MM.1S (cell line): ENCODE data around the gene PTPRN2.
"Not testable (repeated sequence)": the region's sequence is repeated elsewhere in the genome, so short reads cannot be mapped to it uniquely, and the experiment has no call there.

Experiments
- DNase-seq: peaks from one replicate; pipeline ENCODE4 v3.0.0-alpha.2; 2015
- H2AFZ ChIP-seq: fragments of 300-600 bp; sonication (generic); 2 replicates; pipeline ENCODE4 v1.6.0; 2016; ENCODE audit warnings: antibody characterized with exemption, low read length
- H3F3A ChIP-seq: fragments of 300-600 bp; sonication (generic); 2 replicates; pipeline ENCODE4 v1.6.1; 2016; ENCODE audit warnings: mild to moderate bottlenecking, antibody characterized with exemption, low read length, moderate library complexity, mixed read lengths; ENCODE audit not compliant: insufficient read depth
- H3K27ac ChIP-seq: fragments of 300-600 bp; sonication (generic); 2 replicates; pipeline ENCODE4 v1.5.1; 2016; ENCODE audit warnings: mild to moderate bottlenecking, low read length
- H3K27me3 ChIP-seq: fragments of 300-600 bp; sonication (generic); replicated peaks from 2 replicates; pipeline ENCODE4 v1.6.0; 2016; ENCODE audit warnings: low read length; ENCODE audit not compliant: insufficient read depth
- H3K36me3 ChIP-seq: fragments of 300-600 bp; sonication (generic); replicated peaks from 2 replicates; pipeline ENCODE4 v1.6.1; 2016; ENCODE audit warnings: mild to moderate bottlenecking, low read length, mixed read lengths; ENCODE audit not compliant: insufficient read depth
- H3K4me1 ChIP-seq: fragments of 300-600 bp; sonication (generic); 2 replicates; pipeline ENCODE4 v1.6.1; 2016; ENCODE audit warnings: low read length, mixed read lengths
- H3K4me2 ChIP-seq: fragments of 300-600 bp; sonication (generic); 2 replicates; pipeline ENCODE4 v1.6.0; 2016; ENCODE audit warnings: low read depth, low read length
- H3K4me3 ChIP-seq: fragments of 300-600 bp; sonication (generic); 2 replicates; pipeline ENCODE4 v1.5.1; 2016; ENCODE audit warnings: low read length, mixed read lengths
- H3K79me2 ChIP-seq: fragments of 300-600 bp; sonication (generic); 2 replicates; pipeline ENCODE4 v1.6.1; 2016; ENCODE audit warnings: mixed run types, low read length, mixed read lengths
- H3K9ac ChIP-seq: fragments of 300-600 bp; sonication (generic); 2 replicates; pipeline ENCODE4 v1.6.1; 2016; ENCODE audit warnings: low read length, mixed read lengths
- H3K9me2 ChIP-seq: fragments of 300-600 bp; sonication (generic); replicated peaks from 2 replicates; pipeline ENCODE4 v1.6.1; 2016; ENCODE audit warnings: mild to moderate bottlenecking, low read length, mixed read lengths; ENCODE audit not compliant: insufficient read depth
- H3K9me3 ChIP-seq: fragments of 300-600 bp; sonication (generic); replicated peaks from 2 replicates; pipeline ENCODE4 v1.6.1; 2016; ENCODE audit warnings: mild to moderate bottlenecking, low read length, mixed read lengths; ENCODE audit not compliant: insufficient read depth
- H4K20me1 ChIP-seq: fragments of 300-600 bp; sonication (generic); 2 replicates; pipeline ENCODE4 v1.6.1; 2016; ENCODE audit warnings: mild to moderate bottlenecking, low read length, moderate library complexity, mixed read lengths; ENCODE audit not compliant: insufficient read depth
- CTCF ChIP-seq: fragments of 300-600 bp; sonication (generic); IDR thresholded peaks from 2 replicates; pipeline ENCODE4 v1.5.1; 2016; ENCODE audit warnings: antibody characterized with exemption, low read length, mixed read lengths
- EZH2 ChIP-seq: fragments of 300-600 bp; sonication (generic); optimal IDR thresholded peaks from 2 replicates; pipeline ENCODE3; 2017; ENCODE audit warnings: low read depth, mild to moderate bottlenecking, antibody characterized with exemption, low read length, mixed read lengths
- EZH2phosphoT487 ChIP-seq: fragments of 300-600 bp; sonication (generic); IDR thresholded peaks from 2 replicates; pipeline ENCODE4 v1.6.1; 2018; ENCODE audit warnings: antibody characterized with exemption, low read length

The PTPRN2 gene

GRCh38 chr7:158049271-158049670 lies 538.4 kb downstream of the PTPRN2 start:
- H4K20me1 ChIP-seq = no peaks in the 10 kb centered on the region
- no peak overlapping the region for H3K9ac ChIP-seq
- H3K79me2 ChIP-seq = no peaks in the 10 kb centered on the region
- peaks cover 44% of the 10 kb centered on the region; the same call in 1 of the 2 replicates for H3K27me3 ChIP-seq
- no peaks in the 10 kb centered on the region for H3K9me2 ChIP-seq
- H3K4me1 ChIP-seq = no peaks in the 10 kb centered on the region
- no peak for DNase-seq
- no peak overlapping the region for H3K4me3 ChIP-seq
- H2AFZ ChIP-seq = no peak overlapping the region
- no peaks in the 10 kb centered on the region for H3K36me3 ChIP-seq
- no peaks in the 10 kb centered on the region for H3F3A ChIP-seq
- TF ChIP-seq EZH2phosphoT487 (no peak), CTCF (no peak), EZH2 (no peak)
- H3K9me3 ChIP-seq = no peaks in the 10 kb centered on the region
- no peak overlapping the region for H3K27ac ChIP-seq
- no peak overlapping the region for H3K4me2 ChIP-seq

- Histone ChIP-seq H3F3A (no peaks in the 10 kb centered on the region), H3K27me3 (peaks cover 50% of the 10 kb centered on the region; the same call in 1 of the 2 replicates), H3K79me2 (no peaks in the 10 kb centered on the region), H3K36me3 (no peaks in the 10 kb centered on the region), H3K4me1 (no peaks in the 10 kb centered on the region), H3K27ac (no peak overlapping the region), H2AFZ (no peak overlapping the region), H3K4me2 (no peak overlapping the region), H3K4me3 (no peak overlapping the region), H4K20me1 (no peaks in the 10 kb centered on the region), H3K9me2 (no peaks in the 10 kb centered on the region), H3K9ac (no peak overlapping the region), H3K9me3 (no peaks in the 10 kb centered on the region)
- no peak for TF ChIP-seq EZH2phosphoT487
- TF ChIP-seq EZH2 = no peak
- no peak for TF ChIP-seq CTCF
- no peak for DNase-seq
These were observed 539.1 kb downstream of the PTPRN2 start for GRCh38 chr7:158048569-158048968.

GRCh38 chr7:158047391-158048059 lies 540.1 kb downstream of the PTPRN2 start:
- H3K4me1 ChIP-seq = no peaks in the 10 kb centered on the region
- no peaks in the 10 kb centered on the region for H3K9me3 ChIP-seq
- DNase-seq = no peak
- no peak overlapping the region for H2AFZ ChIP-seq
- no peaks in the 10 kb centered on the region for H3K79me2 ChIP-seq
- H3K9ac ChIP-seq = no peak overlapping the region
- no peak overlapping the region for H3K4me3 ChIP-seq
- no peaks in the 10 kb centered on the region for H3K36me3 ChIP-seq
- TF ChIP-seq EZH2phosphoT487 = no peak
- no peak for TF ChIP-seq EZH2
- TF ChIP-seq CTCF = no peak
- H4K20me1 ChIP-seq = no peaks in the 10 kb centered on the region
- peaks cover 41% of the 10 kb centered on the region; the same call in 1 of the 2 replicates for H3K27me3 ChIP-seq
- no peaks in the 10 kb centered on the region for H3K9me2 ChIP-seq
- H3K4me2 ChIP-seq = no peak overlapping the region
- no peaks in the 10 kb centered on the region for H3F3A ChIP-seq
- H3K27ac ChIP-seq = no peak overlapping the region

- H2AFZ ChIP-seq, H3K9me3 ChIP-seq, H3K36me3 ChIP-seq, H3K9me2 ChIP-seq, DNase-seq, H3F3A ChIP-seq, H4K20me1 ChIP-seq, H3K79me2 ChIP-seq, H3K4me1 ChIP-seq, H3K4me2 ChIP-seq, H3K4me3 ChIP-seq, H3K27ac ChIP-seq, H3K9ac ChIP-seq: not testable (repeated sequence)
- H3K27me3 ChIP-seq = peaks cover 33% of the 10 kb centered on the region; the same call in 1 of the 2 replicates
These were observed 541.4 kb downstream of the PTPRN2 start for GRCh38 chr7:158046246-158046645.
